IMR-90 (cell line): ENCODE data around the gene PRELID1. TPM values are rescaled to one million over a fixed set of nuclear protein-coding genes. Genes with fewer than 3 reads are reported as not detected.

Experiments used
- ATAC-seq: fragments of 200-7000 bp; cut with Tn5 transposase; 2 replicates; pipeline ENCODE4 v1.9.1; 2020; ENCODE audit warnings: low read depth, mild to moderate bottlenecking, moderate library complexity
- BruUV-seq: library from RNA; stranded (reverse); fragments of 400-500 nt; replicated peaks from 2 replicates; lab custom pipeline; 2021; lab: Mats Ljungman, UMichigan
- CTCF ChIA-PET: fragments of 300-600 bp; formaldehyde crosslinking; extraction: SDS; loops from one replicate; lab custom pipeline; 2021; ENCODE audit warnings: antibody characterized with exemption; lab: Yijun Ruan, JAX
- POLR2A ChIA-PET: fragments of 300-600 bp; sonication (Branson Sonifier 250); formaldehyde crosslinking; loops from one replicate; lab custom pipeline; 2022; ENCODE audit warnings: antibody characterized with exemption; ENCODE audit not compliant: unreplicated experiment; lab: Charles Lee
- DNase-seq: peaks from one replicate; pipeline ENCODE4 v3.0.0; 2013
- H2AFZ ChIP-seq: replicated peaks from 2 replicates; pipeline ENCODE3; 2013; ENCODE audit warnings: low read length, mild to moderate bottlenecking; ENCODE audit not compliant: poor library complexity
- H2AK5ac ChIP-seq: 2 replicates; pipeline ENCODE4 v1.6.1; 2013; ENCODE audit warnings: low read depth, low read length, inconsistent platforms
- H2AK9ac ChIP-seq: replicated peaks from 2 replicates; pipeline ENCODE3; 2013; ENCODE audit warnings: mild to moderate bottlenecking, low read depth, low read length, moderate library complexity; ENCODE audit not compliant: poor library complexity
- H2BK120ac ChIP-seq: 2 replicates; pipeline ENCODE4 v1.6.1; 2013; ENCODE audit warnings: low read depth, low read length, inconsistent platforms
- H2BK15ac ChIP-seq: 3 replicates; pipeline ENCODE4 v1.6.1; 2013; ENCODE audit warnings: low read depth, low read length, inconsistent platforms
- H2BK20ac ChIP-seq: 2 replicates; pipeline ENCODE4 v1.6.1; 2013; ENCODE audit warnings: low read depth, mild to moderate bottlenecking, inconsistent platforms, low read length, moderate library complexity
- H2BK5ac ChIP-seq: 2 replicates; pipeline ENCODE4 v1.6.1; 2013; ENCODE audit warnings: mild to moderate bottlenecking, low read depth, low read length, inconsistent platforms; ENCODE audit not compliant: poor library complexity, severe bottlenecking
- H3K14ac ChIP-seq: replicated peaks from 2 replicates; pipeline ENCODE4 v1.6.1; 2013; ENCODE audit warnings: low read depth, low read length, inconsistent platforms
- H3K18ac ChIP-seq: 2 replicates; pipeline ENCODE4 v1.6.1; 2013; ENCODE audit warnings: low read depth, low read length, control low read depth
- H3K23ac ChIP-seq: 2 replicates; pipeline ENCODE4 v1.6.1; 2013; ENCODE audit warnings: low read depth, low read length, inconsistent platforms
- H3K27ac ChIP-seq: 2 replicates; pipeline ENCODE4 v1.5.1; 2013; ENCODE audit warnings: mild to moderate bottlenecking, control low read depth, low read length; ENCODE audit not compliant: insufficient read depth
- H3K27me3 ChIP-seq: 2 replicates; pipeline ENCODE4 v1.6.1; 2013; ENCODE audit warnings: low read length; ENCODE audit not compliant: control insufficient read depth, insufficient read depth
- H3K36me3 ChIP-seq: 2 replicates; pipeline ENCODE4 v1.6.1; 2013; ENCODE audit warnings: low read length, mixed read lengths; ENCODE audit not compliant: control insufficient read depth, insufficient read depth
- H3K4ac ChIP-seq: 2 replicates; pipeline ENCODE4 v1.6.1; 2013; ENCODE audit warnings: low read depth, low read length, inconsistent platforms
- H3K4me1 ChIP-seq: 2 replicates; pipeline ENCODE4 v1.6.1; 2013; ENCODE audit warnings: low read length, mixed read lengths; ENCODE audit not compliant: control insufficient read depth, insufficient read depth
- H3K4me2 ChIP-seq: 2 replicates; pipeline ENCODE4 v1.6.1; 2013; ENCODE audit warnings: low read depth, mild to moderate bottlenecking, control low read depth, low read length, moderate library complexity
- H3K4me3 ChIP-seq: 2 replicates; pipeline ENCODE4 v1.5.1; 2013; ENCODE audit warnings: low read depth, mild to moderate bottlenecking, control low read depth, low read length, moderate library complexity; ENCODE audit not compliant: insufficient read depth
- H3K56ac ChIP-seq: 2 replicates; pipeline ENCODE4 v1.6.1; 2013; ENCODE audit warnings: low read length, inconsistent platforms; ENCODE audit not compliant: insufficient read depth; ENCODE audit errors: extremely low read depth
- H3K79me1 ChIP-seq, 2 experiments: 2 replicates each; pipeline ENCODE4 v1.6.1; 2013; ENCODE audit warnings: low read length in 2 of 2, inconsistent platforms in 1 of 2, low read depth in 1 of 2
- H3K9ac ChIP-seq: 2 replicates; pipeline ENCODE4 v1.6.1; 2013; ENCODE audit warnings: low read depth, low read length, control low read depth
- H3K9me1 ChIP-seq: 2 replicates; pipeline ENCODE4 v1.6.1; 2013; ENCODE audit warnings: low read length, inconsistent platforms; ENCODE audit not compliant: insufficient read depth
- H3K9me3 ChIP-seq: 2 replicates; pipeline ENCODE4 v1.6.1; 2013; ENCODE audit warnings: low read length; ENCODE audit not compliant: control insufficient read depth, insufficient read depth
- H4K20me1 ChIP-seq: 2 replicates; pipeline ENCODE4 v1.6.1; 2013; ENCODE audit warnings: low read length, inconsistent platforms; ENCODE audit not compliant: insufficient read depth
- H4K5ac ChIP-seq: 2 replicates; pipeline ENCODE4 v1.6.1; 2013; ENCODE audit warnings: mild to moderate bottlenecking, low read depth, low read length, control low read depth
- H4K8ac ChIP-seq, 2 experiments: 2 replicates each; pipeline ENCODE4 v1.6.1; 2013; ENCODE audit warnings: low read depth in 2 of 2, low read length in 2 of 2, control low read depth in 1 of 2, inconsistent platforms in 1 of 2
- H4K91ac ChIP-seq: 2 replicates; pipeline ENCODE4 v1.6.1; 2013; ENCODE audit warnings: low read depth, low read length, inconsistent platforms; ENCODE audit not compliant: insufficient read depth
- MAFK ChIP-seq: IDR thresholded peaks from 2 replicates; pipeline ENCODE4 v1.6.1; 2012; ENCODE audit warnings: low read depth, low read length, improper control_type of control experiment
- POLR2A ChIP-seq: IDR thresholded peaks from 2 replicates; pipeline ENCODE4 v1.6.1; 2012; ENCODE audit warnings: mild to moderate bottlenecking, low read depth, low read length
- WGBS, 2 experiments: methylation state at CpG; one replicate each; pipeline versions ENCODE4 v1.1.5 to v1.1.7; 2013; ENCODE audit warnings: missing lambda C conversion rate in 2 of 2; ENCODE audit not compliant: insufficient read length in 1 of 2; ENCODE audit errors: extremely low coverage in 2 of 2; 5-methylcytosine and 5-hydroxymethylcytosine counted together
- dilution Hi-C: fragments of 300-500 bp; cut with HindIII; formaldehyde crosslinking; loops from one replicate; pipeline ENCODE4 v1.14.3; 2018; ENCODE audit warnings: low sequenced_read_pairs; ENCODE audit not compliant: unreplicated experiment
- in situ Hi-C: fragments of 300-500 bp; cut with MboI; formaldehyde crosslinking; loops from 3 replicates; pipeline ENCODE4 v1.14.3; 2019; ENCODE audit warnings: low sequenced_read_pairs, inconsistent platforms, mixed read lengths
- intact Hi-C: fragments of 100-400 bp; cut with micrococcal nuclease; formaldehyde crosslinking; loops from 2 replicates; pipeline ENCODE4 v1.10.0; 2022
- polyA plus RNA-seq, 3 experiments: library from polyadenylated mRNA; depleted of rRNA; stranded (reverse); fragments of >200 nt; gene quantifications; 2 replicates each; pipeline ENCODE4 v1.2.3, GENCODE V29; 2012; ENCODE audit warnings: low replicate concordance in 1 of 3
- total RNA-seq: library from RNA; depleted of rRNA; stranded (reverse); fragments of >200 nt; gene quantifications from 2 replicates; pipeline ENCODE4 v1.2.3, GENCODE V29; 2012

Gene PRELID1
- total and polyA plus RNA-seq, 2 of the 4 experiments (the other 2 are of a cell fraction): 116 to 239 TPM

GRCh38 chr5:177291735-177292134 lies 11.9 kb upstream of the PRELID1 start:
- Histone ChIP-seq H2AK9ac (no peak overlapping the region), H3K27me3 (no peaks in the 10 kb centered on the region), H3K14ac (no peak overlapping the region), H4K20me1 (no peaks in the 10 kb centered on the region), H3K9me3 (no peaks in the 10 kb centered on the region), H3K4ac (no peak overlapping the region), H2AFZ (no peak overlapping the region), H4K8ac (no peak overlapping the region), H3K4me2 (no peak overlapping the region), H3K9me1 (no peaks in the 10 kb centered on the region), H4K91ac (no peak overlapping the region), H3K9ac (no peak overlapping the region), H2BK120ac (no peak overlapping the region), H3K4me1 (no peaks in the 10 kb centered on the region), H3K23ac (no peak overlapping the region), H3K36me3 (peaks cover 56% of the 10 kb centered on the region), H3K18ac (no peak overlapping the region), H2BK20ac (no peak overlapping the region), H4K5ac (no peak overlapping the region), H3K79me1 (peaks cover 5 to 11% of the 10 kb centered on the region in 2 experiments; a peak in 2 of 4 replicates), H3K27ac (no peak overlapping the region), H3K4me3 (no peak overlapping the region), H2AK5ac (no peak overlapping the region), H2BK15ac (no peak overlapping the region), H3K56ac (no peak overlapping the region), H2BK5ac (no peak overlapping the region)
- ATAC-seq (no peak), DNase-seq (no peak)
- ChIA-PET POLR2A (no interaction called here), CTCF (no interaction called here)
- in situ Hi-C loops: no loop called here
- intact Hi-C loops: no loop called here
- no TSS peak for BruUV-seq
- dilution Hi-C loops: no loop called here
- WGBS, 2 experiments: 90% methylated on average over 4 of the region's 7 CpGs; no CpG with 5 or more reads in 1 of the 2 experiments
- no peak for TF ChIP-seq POLR2A
- TF ChIP-seq MAFK: 0 out of 2 replicates have a peak, but pooled peaks have one; percentile 23
